GM12878 (cell line): ENCODE results near the gene STAT3. TPM values are rescaled to one million over a fixed set of nuclear protein-coding genes. Genes with fewer than 3 reads are reported as not detected.
"Not testable (repeated sequence)": the region's sequence is repeated elsewhere in the genome, so short reads cannot be mapped to it uniquely, and the experiment has no call there.

ENCODE experiments used
- ATAC-seq: fragments of 200-7000 bp; cut with Tn5 transposase; 3 replicates; pipeline ENCODE4 v1.9.1; 2020; ENCODE audit warnings: mild to moderate bottlenecking, moderate library complexity
- BruUV-seq: library from RNA; stranded (reverse); fragments of 400-500 nt; replicated peaks from 2 replicates; lab custom pipeline; 2021; lab: Mats Ljungman, UMichigan
- CTCF ChIA-PET: fragments of 300-600 bp; sonication (Branson Sonifier 250); formaldehyde crosslinking; extraction: SDS; loops from one replicate; lab custom pipeline; 2021; ENCODE audit warnings: inconsistent platforms; lab: Yijun Ruan, JAX
- POLR2A ChIA-PET: fragments of 350-600 bp; formaldehyde crosslinking; extraction: SDS; loops from one replicate; lab custom pipeline; 2021; ENCODE audit warnings: inconsistent platforms; lab: Charles Lee
- RAD21 ChIA-PET: fragments of 300-600 bp; sonication (Branson Sonifier 250); formaldehyde crosslinking; loops from one replicate; lab custom pipeline; 2023; ENCODE audit warnings: antibody characterized with exemption; ENCODE audit not compliant: unreplicated experiment; lab: Charles Lee
- SMC1A ChIA-PET: fragments of 300-600 bp; sonication (Branson Sonifier 250); formaldehyde crosslinking; loops from one replicate; lab custom pipeline; 2023; ENCODE audit not compliant: unreplicated experiment, uncharacterized antibody; lab: Charles Lee
- DNase-seq: peaks from one replicate; pipeline ENCODE4 v3.0.0-alpha.2; 2011; ENCODE audit warnings: low read depth, low spot score
- FAIRE-seq: peaks from 3 replicates; lab custom pipeline; 2011; peaks lifted over from hg19 to GRCh38; lab: Jason Lieb, UNC
- H2AFZ ChIP-seq: 2 replicates; pipeline ENCODE4 v1.6.0; 2011; ENCODE audit warnings: low read depth, low read length, control low read depth; ENCODE audit not compliant: control insufficient read depth
- H3K27ac ChIP-seq: 2 replicates; pipeline ENCODE4 v1.5.1; 2011; ENCODE audit warnings: control low read depth; ENCODE audit not compliant: control insufficient read depth, insufficient read depth
- H3K27me3 ChIP-seq, 2 experiments: replicated peaks in 1 of 2; 2 replicates each; pipeline versions ENCODE4 v1.6.0 to v1.6.1; 2011; ENCODE audit warnings: low read length in 1 of 2; ENCODE audit not compliant: control insufficient read depth in 2 of 2, insufficient read depth in 2 of 2
- H3K36me3 ChIP-seq, 2 experiments: 2 replicates each; pipeline ENCODE4 v1.5.1; 2011; ENCODE audit warnings: low read length in 1 of 2; ENCODE audit not compliant: control insufficient read depth in 2 of 2, insufficient read depth in 2 of 2
- H3K4me1 ChIP-seq: 2 replicates; pipeline ENCODE4 v1.6.1; 2011; ENCODE audit warnings: mild to moderate bottlenecking, low read length, moderate library complexity, mixed read lengths; ENCODE audit not compliant: control insufficient read depth, insufficient read depth
- H3K4me2 ChIP-seq: 2 replicates; pipeline ENCODE4 v1.6.0; 2011; ENCODE audit warnings: control low read depth; ENCODE audit not compliant: control insufficient read depth, insufficient read depth
- H3K4me3 ChIP-seq: fragments of 200-600 bp; sonication (generic); 2 replicates; pipeline ENCODE4 v1.5.1; 2016
- H3K79me2 ChIP-seq: 2 replicates; pipeline ENCODE4 v1.6.0; 2011; ENCODE audit warnings: low read length; ENCODE audit not compliant: control insufficient read depth, insufficient read depth
- H3K9ac ChIP-seq: 2 replicates; pipeline ENCODE4 v1.8.0; 2011; ENCODE audit warnings: low read length, control low read depth, mixed read lengths; ENCODE audit not compliant: control insufficient read depth, insufficient read depth
- H3K9me3 ChIP-seq: replicated peaks from 3 replicates; pipeline ENCODE4 v1.5.1; 2011; ENCODE audit warnings: mild to moderate bottlenecking, low read length; ENCODE audit not compliant: control insufficient read depth, insufficient read depth
- H4K20me1 ChIP-seq: 2 replicates; pipeline ENCODE4 v1.6.0; 2011; ENCODE audit not compliant: control insufficient read depth, insufficient read depth
- IKZF1 ChIP-seq: fragments of 450-650 bp; conservative IDR thresholded peaks from 2 replicates; pipeline ENCODE4 v1.6.1; 2017; ENCODE audit warnings: antibody characterized with exemption, mild to moderate bottlenecking
- IKZF2 ChIP-seq, 2 experiments: fragments of 450-650 bp; IDR thresholded peaks; 2 replicates each; pipeline ENCODE4 v1.6.1; 2017; ENCODE audit warnings: mild to moderate bottlenecking in 2 of 2, moderate library complexity in 2 of 2
- MTA2 ChIP-seq: fragments of 450-650 bp; IDR thresholded peaks from 2 replicates; pipeline ENCODE4 v1.6.1; 2016; ENCODE audit warnings: low read depth, mild to moderate bottlenecking, moderate library complexity
- NR2F1 ChIP-seq: fragments of 450-650 bp; conservative IDR thresholded peaks from 2 replicates; pipeline ENCODE4 v1.6.1; 2017; ENCODE audit warnings: mild to moderate bottlenecking
- RUNX3 ChIP-seq: IDR thresholded peaks from 2 replicates; pipeline ENCODE4 v1.6.1; 2012; ENCODE audit warnings: low read length, inconsistent platforms
- ZNF217 ChIP-seq: fragments of 450-650 bp; IDR thresholded peaks from 2 replicates; pipeline ENCODE4 v1.6.1; 2017; ENCODE audit warnings: antibody characterized with exemption, mild to moderate bottlenecking
- WGBS: methylation state at CpG from one replicate; pipeline ENCODE4 v1.1.6; 2016; ENCODE audit warnings: low lambda C conversion rate; ENCODE audit not compliant: insufficient replicate concordance, insufficient coverage; ENCODE audit errors: missing lambda C conversion rate; 5-methylcytosine and 5-hydroxymethylcytosine counted together
- in situ Hi-C: fragments of 300-500 bp; cut with MboI; formaldehyde crosslinking; loops from 9 replicates; pipeline ENCODE4 v1.14.3; 2018; ENCODE audit warnings: mixed read lengths
- intact Hi-C: fragments of 100-400 bp; cut with micrococcal nuclease; formaldehyde crosslinking; loops from one replicate; pipeline ENCODE4 v1.14.2; 2022; ENCODE audit not compliant: unreplicated experiment
- polyA plus RNA-seq, 11 experiments: library from polyadenylated mRNA; depleted of rRNA in 4 of 11; unstranded in 6 of 11; stranded (reverse) in 5 of 11; fragments of >200 nt; fragmentation: Nextera tagmentation in 4 of 11; fragmentation: Illumina TruSeq in 1 of 11; extraction: Ambion mirVana in 4 of 11; extraction: Trizol in 1 of 11; gene quantifications; 1 replicate in 1 of 11; 2 replicates in 10 of 11; pipeline versions ENCODE4 v1.2.1 to v1.2.3, GENCODE V29; 2011 to 2016; ENCODE audit warnings: inconsistent platforms in 2 of 11, missing spikeins in 2 of 11, low read depth in 1 of 11
- total RNA-seq, 4 experiments: library from RNA; depleted of rRNA in 3 of 4; stranded (reverse); fragments of >200 nt in 3 of 4; fragmentation: Illumina TruSeq in 1 of 4; extraction: Trizol in 1 of 4; gene quantifications; 2 replicates each; pipeline versions ENCODE4 v1.2.1 to v1.2.3, GENCODE V29; 2013 to 2021

STAT3 gene
- total and polyA plus RNA-seq, 10 of the 15 experiments (the other 5 are each of a cell fraction or from before 2014, with no cell fraction given), result 18.4 to 96.4 (median 60.9) TPM

DNA sequence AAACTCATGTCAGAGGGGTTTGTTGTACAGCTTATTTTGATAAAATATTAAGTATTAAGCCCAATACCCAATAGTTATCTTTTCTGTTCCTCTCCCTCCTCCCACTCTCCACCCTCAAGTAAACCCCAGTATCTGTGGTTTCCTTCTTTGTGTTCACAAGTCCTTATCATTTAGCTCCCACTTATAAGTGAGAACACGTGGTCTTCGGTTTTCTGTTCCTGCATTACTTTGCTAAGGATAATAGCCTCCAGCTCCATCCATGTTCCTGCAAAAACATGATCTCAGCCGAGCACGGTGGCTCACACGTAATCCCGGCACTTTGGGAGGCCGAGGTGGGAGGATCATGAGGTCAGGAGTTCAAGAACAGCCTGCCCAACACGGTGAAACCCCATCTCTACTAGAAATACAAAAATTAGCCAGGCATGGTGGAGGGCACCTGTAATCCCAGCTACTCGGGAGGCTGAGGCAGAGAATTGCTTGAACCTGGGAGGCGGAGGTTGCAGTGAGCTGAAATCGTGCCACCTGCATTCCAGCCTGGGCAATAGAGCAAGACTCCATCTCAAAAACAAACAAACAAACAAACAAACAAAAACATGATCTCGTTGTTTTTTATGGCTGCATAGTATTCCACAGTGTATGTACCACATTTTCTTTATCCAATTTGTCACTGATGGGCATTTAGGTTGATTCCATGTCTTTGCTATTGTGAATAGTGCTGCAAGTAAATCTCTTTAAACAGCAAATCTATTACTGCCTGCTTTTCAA lies 19.3 kb downstream of the STAT3 start:
- RAD21 ChIA-PET, result interaction anchor here (0.9 to 1.3 kb wide), 2 partner anchors 11 to 20 kb away, joined by 3 read pairs; no protein-coding TSS in a partner anchor

GRCh38 chr17:42368310-42368709 lies 19.9 kb downstream of the STAT3 start:
- H3K9ac ChIP-seq, ATAC-seq, FAIRE-seq, H3K9me3 ChIP-seq, H3K4me3 ChIP-seq, intact Hi-C loops, H2AFZ ChIP-seq, BruUV-seq, H3K36me3 ChIP-seq, in situ Hi-C loops, H3K27me3 ChIP-seq, DNase-seq, H3K27ac ChIP-seq, H4K20me1 ChIP-seq, H3K4me2 ChIP-seq: not testable (repeated sequence)
- SMC1A ChIA-PET, result interaction anchor here (1.0 to 2.8 kb wide), 4 partner anchors 10 to 93 kb away, joined by 3 to 9 read pairs (median 8); partner anchors contain the start of gene STAT3
- RAD21 ChIA-PET, result interaction anchor here (1.3 kb wide), 1 partner anchor 10 kb away, joined by 3 read pairs; no protein-coding TSS in a partner anchor
- Histone ChIP-seq H3K79me2 (peaks cover 77% of the 10 kb centered on the region), H3K4me1 (peaks cover 24% of the 10 kb centered on the region)
- POLR2A ChIA-PET, result interaction anchor here (1.1 to 2.6 kb wide), 2 partner anchors 10 to 14 kb away, joined by 3 to 20 read pairs; no protein-coding TSS in a partner anchor
- CTCF ChIA-PET, result interaction anchor here (0.7 to 2.7 kb wide), 4 partner anchors 10 to 34 kb away, joined by 3 to 14 read pairs (median 3); no protein-coding TSS in a partner anchor
- WGBS, result 81% methylated on average over 5 of the region's 5 CpGs

More for the DNA sequence above, 19.3 kb downstream of the STAT3 start:
- H3K27ac ChIP-seq, DNase-seq, H3K36me3 ChIP-seq, H3K27me3 ChIP-seq, ATAC-seq, H4K20me1 ChIP-seq, in situ Hi-C loops, intact Hi-C loops, H2AFZ ChIP-seq, BruUV-seq, H3K9ac ChIP-seq, H3K9me3 ChIP-seq, FAIRE-seq: not testable (repeated sequence)
- 86% methylated on average over 12 of the region's 12 CpGs for WGBS
- peak in 1 of 2 experiments; percentile 38; a peak in 1 of 4 replicates for TF ChIP-seq IKZF2 (IDR thresholded peaks at IDR 0.05)
- TF ChIP-seq RUNX3, result peak; percentile 61
- peak; percentile 64 for TF ChIP-seq IKZF1
- TF ChIP-seq MTA2, result peak; percentile 22; the same call in 1 of the 2 replicates
- TF ChIP-seq ZNF217, result 0 out of 2 replicates have a peak, but pooled peaks have one; percentile 37
- TF ChIP-seq NR2F1, result 0 out of 2 replicates have a peak, but pooled peaks have one; percentile 36
- ChIA-PET POLR2A (interaction anchor here (0.6 to 2.6 kb wide), 4 partner anchors 11 to 81 kb away, joined by 3 to 20 read pairs (median 3); no protein-coding TSS in a partner anchor), SMC1A (interaction anchor here (1.0 to 2.8 kb wide), 6 partner anchors 11 to 93 kb away, joined by 3 to 9 read pairs (median 5); partner anchors contain the start of gene STAT3), CTCF (interaction anchor here (0.7 to 2.7 kb wide), 7 partner anchors 10 to 57 kb away, joined by 3 to 14 read pairs (median 3); no protein-coding TSS in a partner anchor)
- peaks cover 18% of the 10 kb centered on the region for H3K4me1 ChIP-seq
- peak overlapping the region; percentile 7; the same call in 1 of the 2 replicates for H3K4me2 ChIP-seq
- peaks cover 74% of the 10 kb centered on the region for H3K79me2 ChIP-seq
- H3K4me3 ChIP-seq, result 0 out of 2 replicates have a peak overlapping the region, but pooled peaks have one; percentile 2
